ENCODE measurements around the gene AFF3.

DNA sequence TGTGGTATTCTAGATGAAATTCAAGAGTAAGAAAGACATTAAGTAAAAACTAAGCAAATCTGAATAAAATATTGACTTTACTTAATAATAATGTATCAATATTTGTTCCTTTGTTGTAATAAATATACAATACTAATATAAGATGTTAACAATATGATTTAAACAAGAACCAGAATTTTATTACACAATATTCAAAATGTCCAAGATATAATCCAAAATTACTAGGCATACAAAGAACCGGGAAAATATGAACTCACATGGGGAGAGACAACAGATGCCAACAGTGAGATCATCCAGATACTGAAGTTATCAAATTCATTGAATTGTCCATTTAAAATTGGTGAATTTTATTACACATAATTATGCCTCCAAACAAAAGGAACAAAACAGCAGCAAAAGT lies 286.3 kb downstream of the AFF3 start:
- TF ChIP-seq, protein P1, sequence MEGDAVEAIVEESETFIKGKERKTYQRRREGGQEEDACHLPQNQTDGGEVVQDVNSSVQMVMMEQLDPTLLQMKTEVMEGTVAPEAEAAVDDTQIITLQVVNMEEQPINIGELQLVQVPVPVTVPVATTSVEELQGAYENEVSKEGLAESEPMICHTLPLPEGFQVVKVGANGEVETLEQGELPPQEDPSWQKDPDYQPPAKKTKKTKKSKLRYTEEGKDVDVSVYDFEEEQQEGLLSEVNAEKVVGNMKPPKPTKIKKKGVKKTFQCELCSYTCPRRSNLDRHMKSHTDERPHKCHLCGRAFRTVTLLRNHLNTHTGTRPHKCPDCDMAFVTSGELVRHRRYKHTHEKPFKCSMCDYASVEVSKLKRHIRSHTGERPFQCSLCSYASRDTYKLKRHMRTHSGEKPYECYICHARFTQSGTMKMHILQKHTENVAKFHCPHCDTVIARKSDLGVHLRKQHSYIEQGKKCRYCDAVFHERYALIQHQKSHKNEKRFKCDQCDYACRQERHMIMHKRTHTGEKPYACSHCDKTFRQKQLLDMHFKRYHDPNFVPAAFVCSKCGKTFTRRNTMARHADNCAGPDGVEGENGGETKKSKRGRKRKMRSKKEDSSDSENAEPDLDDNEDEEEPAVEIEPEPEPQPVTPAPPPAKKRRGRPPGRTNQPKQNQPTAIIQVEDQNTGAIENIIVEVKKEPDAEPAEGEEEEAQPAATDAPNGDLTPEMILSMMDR (IDR thresholded peaks at IDR 0.05; ENCODE audit: low read depth, low read length, missing input control): no peak
- TF ChIP-seq HNF4G (IDR thresholded peaks at IDR 0.05) (no peak), YY1 (IDR thresholded peaks at IDR 0.05) (no peak), GABPA (IDR thresholded peaks at IDR 0.05 in 1 of 2, conservative IDR thresholded peaks at IDR 0.05 in 1 of 2) (no peak), TAF1 (conservative IDR thresholded peaks at IDR 0.05) (no peak), HNF4A (conservative IDR thresholded peaks at IDR 0.05) (no peak), RAD21 (IDR thresholded peaks at IDR 0.05) (no peak), RXRA (IDR thresholded peaks at IDR 0.05) (no peak)
- TF ChIP-seq, protein P2, sequence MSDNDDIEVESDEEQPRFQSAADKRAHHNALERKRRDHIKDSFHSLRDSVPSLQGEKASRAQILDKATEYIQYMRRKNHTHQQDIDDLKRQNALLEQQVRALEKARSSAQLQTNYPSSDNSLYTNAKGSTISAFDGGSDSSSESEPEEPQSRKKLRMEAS (IDR thresholded peaks at IDR 0.05): no peak

Measured in liver (tissue), 3 donors.